H1 (cell line): ENCODE data around the gene SLC38A8. TPM values are rescaled to one million over a fixed set of nuclear protein-coding genes. Genes with fewer than 3 reads are reported as not detected.

Experiments
- BRCA1 ChIP-seq: IDR thresholded peaks from 2 replicates; pipeline ENCODE4 v1.6.1; 2012; ENCODE audit warnings: low read depth, low read length, improper control_type of control experiment
- CHD7 ChIP-seq: fragments of 300-600 bp; sonication (generic); IDR thresholded peaks from 2 replicates; pipeline ENCODE4 v1.7.1; 2012; ENCODE audit warnings: low read length, moderate library complexity, mild to moderate bottlenecking, inconsistent platforms; ENCODE audit not compliant: insufficient replicate concordance
- CTCF ChIP-seq, 3 experiments: IDR thresholded peaks; 1 replicate in 2 of 3; 2 replicates in 1 of 3; pipeline versions ENCODE4 v1.5.1 to v1.6.1; 2011; ENCODE audit warnings: low read length in 3 of 3, mild to moderate bottlenecking in 3 of 3, inconsistent platforms in 2 of 3, low read depth in 1 of 3, moderate library complexity in 1 of 3; ENCODE audit not compliant: insufficient read depth in 1 of 3; ENCODE audit errors: control extremely low read depth in 1 of 3
- JUND ChIP-seq: IDR thresholded peaks from 2 replicates; pipeline ENCODE4 v1.6.1; 2011; ENCODE audit warnings: mild to moderate bottlenecking, improper control_type of control experiment, low read length
- RBBP5 ChIP-seq: IDR thresholded peaks from 2 replicates; pipeline ENCODE4 v1.7.1; 2012; ENCODE audit warnings: low read depth, mild to moderate bottlenecking, inconsistent platforms, low read length, moderate library complexity, borderline replicate concordance
- RXRA ChIP-seq: IDR thresholded peaks from 2 replicates; pipeline ENCODE4 v1.6.1; 2011; ENCODE audit warnings: low read depth, mild to moderate bottlenecking, low read length, moderate library complexity; ENCODE audit not compliant: insufficient read depth
- SIRT6 ChIP-seq: IDR thresholded peaks from one replicate; pipeline ENCODE4 v1.7.1; 2012; ENCODE audit warnings: low read length, inconsistent platforms
- TAF7 ChIP-seq: optimal IDR thresholded peaks from 2 replicates; pipeline ENCODE3; 2011; ENCODE audit warnings: low read depth, mild to moderate bottlenecking, inconsistent platforms, low read length, moderate library complexity, borderline replicate concordance
- TCF12 ChIP-seq: IDR thresholded peaks from 2 replicates; pipeline ENCODE4 v1.6.1; 2011; ENCODE audit warnings: low read depth, mild to moderate bottlenecking, low read length
- YY1 ChIP-seq: IDR thresholded peaks from 2 replicates; pipeline ENCODE4 v1.6.1; 2011; ENCODE audit warnings: low read depth, mild to moderate bottlenecking, low read length
- polyA plus RNA-seq, 7 experiments: library from polyadenylated mRNA; depleted of rRNA in 3 of 7; stranded (reverse) in 5 of 7; unstranded in 2 of 7; fragments of >200 nt in 5 of 7; fragments of 200-250 nt in 2 of 7; gene quantifications; 1 replicate in 5 of 7; 2 replicates in 1 of 7; 4 replicates in 1 of 7; pipeline versions ENCODE4 v1.2.1 to v1.2.3, GENCODE V29; 2011 to 2013; ENCODE audit warnings: missing spikeins in 2 of 7, mixed read lengths in 2 of 7
- total RNA-seq: library from RNA; stranded (reverse); fragmentation: NEBNext Ultra II Directional; extraction: Animal tissue kit (Norgen Biotek cat#: 25700); gene quantifications from 2 replicates; pipeline ENCODE4 v1.2.1, GENCODE V29; 2021

Gene SLC38A8
- total and polyA plus RNA-seq, 2 of the 8 experiments (the other 6 are each of a cell fraction or from before 2014, with no cell fraction given), result 0.08 TPM; not detected in 1

GRCh38 chr16:84031556-84031955 lies 11.0 kb downstream of the SLC38A8 start (continued):
- TF ChIP-seq CHD7 (no peak), TAF7 (no peak), YY1 (no peak), CTCF (IDR thresholded peaks at IDR 0.05; ENCODE audit: control extremely low read depth in 1 of 3, insufficient read depth in 1 of 3, low read depth in 1 of 3, low read length in 3 of 3) (no peak), SIRT6 (no peak), JUND (no peak), BRCA1 (no peak), TCF12 (no peak), RXRA (no peak), RBBP5 (no peak)
